Measurements from ENCODE around the gene FADS1.

GRCh38 chr11:61775606-61776554 is 40.9 kb downstream of the FADS1 start:
- TF ChIP-seq, protein P1, sequence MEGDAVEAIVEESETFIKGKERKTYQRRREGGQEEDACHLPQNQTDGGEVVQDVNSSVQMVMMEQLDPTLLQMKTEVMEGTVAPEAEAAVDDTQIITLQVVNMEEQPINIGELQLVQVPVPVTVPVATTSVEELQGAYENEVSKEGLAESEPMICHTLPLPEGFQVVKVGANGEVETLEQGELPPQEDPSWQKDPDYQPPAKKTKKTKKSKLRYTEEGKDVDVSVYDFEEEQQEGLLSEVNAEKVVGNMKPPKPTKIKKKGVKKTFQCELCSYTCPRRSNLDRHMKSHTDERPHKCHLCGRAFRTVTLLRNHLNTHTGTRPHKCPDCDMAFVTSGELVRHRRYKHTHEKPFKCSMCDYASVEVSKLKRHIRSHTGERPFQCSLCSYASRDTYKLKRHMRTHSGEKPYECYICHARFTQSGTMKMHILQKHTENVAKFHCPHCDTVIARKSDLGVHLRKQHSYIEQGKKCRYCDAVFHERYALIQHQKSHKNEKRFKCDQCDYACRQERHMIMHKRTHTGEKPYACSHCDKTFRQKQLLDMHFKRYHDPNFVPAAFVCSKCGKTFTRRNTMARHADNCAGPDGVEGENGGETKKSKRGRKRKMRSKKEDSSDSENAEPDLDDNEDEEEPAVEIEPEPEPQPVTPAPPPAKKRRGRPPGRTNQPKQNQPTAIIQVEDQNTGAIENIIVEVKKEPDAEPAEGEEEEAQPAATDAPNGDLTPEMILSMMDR (IDR thresholded peaks at IDR 0.05) = no peak
- no peak for TF ChIP-seq EP300 (IDR thresholded peaks at IDR 0.05; ENCODE audit: low read depth)
